SK-N-MC (cell line): ENCODE results near the gene HIP1.
"Not testable (repeated sequence)": the region's sequence is repeated elsewhere in the genome, so short reads cannot be mapped to it uniquely, and the experiment has no call there.

Source experiments
- EZH2 ChIP-seq: fragments of 200-600 bp; sonication (generic); IDR thresholded peaks from one replicate; pipeline ENCODE4 v1.6.1; 2017; ENCODE audit warnings: antibody characterized with exemption
- POLR2AphosphoS5 ChIP-seq: IDR thresholded peaks from 2 replicates; pipeline ENCODE4 v1.6.1; 2012; ENCODE audit warnings: mild to moderate bottlenecking, low read depth, low read length, borderline replicate concordance

DNA sequence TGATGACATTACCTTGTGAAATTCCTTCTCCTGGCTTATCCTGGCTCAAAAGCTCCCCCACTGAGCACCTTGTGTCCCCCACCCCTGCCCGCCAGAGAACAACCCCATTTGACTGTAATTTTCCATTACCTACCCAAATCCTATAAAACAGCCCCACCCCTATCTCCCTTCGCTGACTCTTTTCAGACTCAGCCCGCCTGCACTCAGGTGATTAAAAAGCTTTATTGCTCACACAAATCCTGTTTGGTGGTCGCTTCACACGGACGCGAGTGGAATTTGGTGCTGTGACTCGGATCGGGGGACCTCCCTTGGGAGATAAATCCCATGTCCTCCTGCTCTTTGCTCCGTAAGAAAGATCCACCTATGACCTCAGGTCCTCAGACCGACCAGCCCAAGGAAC is 40.3 kb upstream of the HIP1 start:
- TF ChIP-seq POLR2AphosphoS5, EZH2: not testable (repeated sequence)
